ENCODE data around the gene GPC6.

Gene GPC6

DNA sequence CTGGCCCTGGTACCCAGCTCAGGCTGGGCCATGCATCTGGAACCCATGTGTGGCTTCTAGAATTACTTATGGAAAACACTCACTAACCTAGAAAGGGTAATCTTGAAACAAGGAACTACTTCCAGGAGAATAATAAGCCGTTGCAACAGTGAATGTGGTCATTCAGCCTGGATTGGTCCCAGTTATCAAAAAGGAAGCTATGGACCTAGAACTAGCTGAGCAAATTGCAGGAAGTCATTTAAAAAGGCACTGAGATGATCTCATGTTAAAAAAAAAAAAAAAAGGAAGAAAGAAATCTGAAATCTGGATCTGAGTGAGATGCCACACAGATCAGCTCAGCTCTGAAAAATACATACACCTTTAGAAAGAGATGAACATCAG lies 1193.3 kb downstream of the GPC6 start:
- H3K4ac ChIP-seq (ENCODE audit: low read length): no peak overlapping the region
- WGBS, 2 donors (ENCODE audit: extremely low coverage in 2 of 2, insufficient read length in 2 of 2, insufficient replicate concordance in 1 of 2): no CpG with 5 or more reads among the region's 1 CpG
- no peak overlapping the region for H3K18ac ChIP-seq (ENCODE audit: low read length)
- H4K91ac ChIP-seq (ENCODE audit: low read depth, low read length, poor library complexity): no peak overlapping the region
- H2BK120ac ChIP-seq (ENCODE audit: low read depth, low read length): no peak overlapping the region
- H3K9me3 ChIP-seq (replicated peaks in 1 of 2; ENCODE audit: control insufficient read depth in 2 of 2, insufficient read depth in 1 of 2, low read depth in 1 of 2, low read length in 2 of 2): peaks cover 3 to 4% of the 10 kb centered on the region in 2 donors
- H2AK5ac ChIP-seq (ENCODE audit: low read depth, low read length): no peak overlapping the region
- H3K4me1 ChIP-seq (ENCODE audit: control insufficient read depth in 2 of 2, insufficient read depth in 1 of 2, low read depth in 1 of 2, low read length in 2 of 2): peaks cover 0 to 4% of the 10 kb centered on the region in 2 donors
- H3K36me3 ChIP-seq (replicated peaks in 1 of 2; ENCODE audit: control insufficient read depth in 2 of 2, insufficient read depth in 2 of 2, low read length in 2 of 2): no peaks in the 10 kb centered on the region
- H3K79me1 ChIP-seq (ENCODE audit: low read depth, low read length): no peaks in the 10 kb centered on the region
- no peak overlapping the region for H3K4me3 ChIP-seq (ENCODE audit: low read length in 2 of 2)
- no peak overlapping the region for H4K8ac ChIP-seq (ENCODE audit: low read depth, low read length)
- no peak overlapping the region for H3K23ac ChIP-seq (ENCODE audit: low read depth, low read length, poor library complexity)
- H3K27me3 ChIP-seq (ENCODE audit: control insufficient read depth in 3 of 3, insufficient read depth in 3 of 3, low read depth in 1 of 3, low read length in 3 of 3): no peaks in the 10 kb centered on the region
- H3K4me2 ChIP-seq (ENCODE audit: insufficient read depth, low read length, poor library complexity, severe bottlenecking): no peak overlapping the region
- H2AFZ ChIP-seq (ENCODE audit: low read length): no peak overlapping the region
- H3K27ac ChIP-seq (replicated peaks; ENCODE audit: low read length): no peak overlapping the region
- H2BK5ac ChIP-seq (ENCODE audit: low read length): no peak overlapping the region
- no peak for DNase-seq (ENCODE audit: low spot score)
- H2BK12ac ChIP-seq (ENCODE audit: low read length): no peak overlapping the region
- no peak overlapping the region for H2BK15ac ChIP-seq (ENCODE audit: low read length)
- H3K14ac ChIP-seq (ENCODE audit: low read length): no peak overlapping the region
- H3K9ac ChIP-seq (ENCODE audit: low read depth, low read length, poor library complexity): no peak overlapping the region

DNA sequence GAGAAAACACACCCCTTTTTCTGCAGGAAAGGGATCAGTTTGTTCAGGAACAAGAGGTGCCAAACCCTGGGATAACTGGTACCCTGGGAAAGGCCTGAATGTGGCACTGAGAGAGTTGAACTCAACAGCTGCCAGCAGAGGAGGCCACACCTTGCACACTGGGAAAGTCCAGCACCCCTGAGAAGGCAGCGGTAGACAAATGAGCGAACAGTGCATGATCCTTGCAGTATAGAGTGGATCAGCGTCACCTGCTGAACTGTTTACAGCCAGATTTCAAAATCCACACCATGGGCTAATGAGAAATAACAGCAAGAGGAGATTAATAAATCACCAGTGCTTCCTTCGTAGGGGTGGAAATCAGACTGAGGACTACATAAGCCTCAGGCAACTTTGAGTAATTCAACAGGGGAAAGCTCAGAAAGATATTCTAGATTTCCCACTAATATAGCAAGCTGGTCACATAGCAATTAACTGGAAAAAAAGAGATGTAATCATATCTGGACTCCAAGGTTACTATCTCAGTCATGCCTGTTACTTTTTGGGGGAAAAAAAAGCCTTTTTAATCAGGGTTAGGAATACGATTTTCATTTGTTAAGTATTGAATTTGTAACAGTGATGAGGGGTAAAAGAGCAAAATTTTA lies 1200.8 kb downstream of the GPC6 start:
- WGBS, 2 donors (ENCODE audit: extremely low coverage in 2 of 2, insufficient read length in 2 of 2, insufficient replicate concordance in 1 of 2): no CpG with 5 or more reads among the region's 5 CpGs
- Histone ChIP-seq H3K9me3 (replicated peaks in 1 of 2; ENCODE audit: control insufficient read depth in 2 of 2, insufficient read depth in 1 of 2, low read depth in 1 of 2, low read length in 2 of 2) (no peaks in the 10 kb centered on the region), H3K18ac (ENCODE audit: low read length) (no peak overlapping the region), H3K27me3 (ENCODE audit: control insufficient read depth in 3 of 3, insufficient read depth in 3 of 3, low read depth in 1 of 3, low read length in 3 of 3) (peaks cover 0 to 12% (median 0%) of the 10 kb centered on the region in 3 experiments), H4K8ac (ENCODE audit: low read depth, low read length) (no peak overlapping the region), H3K14ac (ENCODE audit: low read length) (no peak overlapping the region), H2BK120ac (ENCODE audit: low read depth, low read length) (no peak overlapping the region), H3K4me2 (ENCODE audit: insufficient read depth, low read length, poor library complexity, severe bottlenecking) (no peak overlapping the region), H2BK5ac (ENCODE audit: low read length) (no peak overlapping the region), H3K79me1 (ENCODE audit: low read depth, low read length) (no peaks in the 10 kb centered on the region), H2AFZ (ENCODE audit: low read length) (no peak overlapping the region), H2AK5ac (ENCODE audit: low read depth, low read length) (no peak overlapping the region), H3K36me3 (replicated peaks in 1 of 2; ENCODE audit: control insufficient read depth in 2 of 2, insufficient read depth in 2 of 2, low read length in 2 of 2) (no peaks in the 10 kb centered on the region), H3K9ac (ENCODE audit: low read depth, low read length, poor library complexity) (no peak overlapping the region), H3K23ac (ENCODE audit: low read depth, low read length, poor library complexity) (no peak overlapping the region), H3K27ac (replicated peaks; ENCODE audit: low read length) (no peak overlapping the region), H2BK12ac (ENCODE audit: low read length) (no peak overlapping the region), H2BK15ac (ENCODE audit: low read length) (no peak overlapping the region), H3K4me3 (ENCODE audit: low read length in 2 of 2) (no peak overlapping the region), H3K4me1 (ENCODE audit: control insufficient read depth in 2 of 2, insufficient read depth in 1 of 2, low read depth in 1 of 2, low read length in 2 of 2) (peaks cover 0 to 2% of the 10 kb centered on the region in 2 donors), H3K4ac (ENCODE audit: low read length) (no peak overlapping the region), H4K91ac (ENCODE audit: low read depth, low read length, poor library complexity) (no peak overlapping the region)
- DNase-seq (ENCODE audit: low spot score): no peak

DNA sequence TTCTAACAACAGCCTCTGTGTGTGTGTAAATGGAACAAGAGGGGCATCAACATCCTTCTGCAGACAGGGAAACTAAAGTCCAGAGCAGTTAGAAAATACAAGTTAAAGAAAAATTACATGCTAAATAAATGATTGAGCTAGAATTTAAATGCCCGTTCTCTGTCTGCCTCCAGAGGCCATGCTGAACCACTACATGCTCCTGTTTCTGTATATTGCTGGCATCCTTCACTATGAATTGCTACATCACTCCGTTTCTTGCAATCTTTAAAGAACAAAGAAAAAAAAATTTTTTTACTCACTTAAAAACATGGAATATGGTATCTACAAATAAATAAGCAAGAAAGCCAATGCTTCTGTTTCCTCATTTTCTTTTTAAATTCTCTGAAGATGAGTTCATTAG lies 1205.0 kb downstream of the GPC6 start:
- peaks cover 0 to 12% (median 0%) of the 10 kb centered on the region in 3 experiments for H3K27me3 ChIP-seq (ENCODE audit: control insufficient read depth in 3 of 3, insufficient read depth in 3 of 3, low read depth in 1 of 3, low read length in 3 of 3)
- no peak overlapping the region for H3K14ac ChIP-seq (ENCODE audit: low read length)
- H3K4me2 ChIP-seq (ENCODE audit: insufficient read depth, low read length, poor library complexity, severe bottlenecking): no peak overlapping the region
- H3K9me3 ChIP-seq (replicated peaks in 1 of 2; ENCODE audit: control insufficient read depth in 2 of 2, insufficient read depth in 1 of 2, low read depth in 1 of 2, low read length in 2 of 2): no peaks in the 10 kb centered on the region
- no peak overlapping the region for H2BK5ac ChIP-seq (ENCODE audit: low read length)
- H2BK120ac ChIP-seq (ENCODE audit: low read depth, low read length): no peak overlapping the region
- H3K9ac ChIP-seq (ENCODE audit: low read depth, low read length, poor library complexity): no peak overlapping the region
- no peak overlapping the region for H2BK12ac ChIP-seq (ENCODE audit: low read length)
- no peak overlapping the region for H3K18ac ChIP-seq (ENCODE audit: low read length)
- no peak for DNase-seq (ENCODE audit: low spot score)
- H4K8ac ChIP-seq (ENCODE audit: low read depth, low read length): no peak overlapping the region
- no peak overlapping the region for H3K27ac ChIP-seq (replicated peaks; ENCODE audit: low read length)
- H3K4ac ChIP-seq (ENCODE audit: low read length): no peak overlapping the region
- no peaks in the 10 kb centered on the region for H3K36me3 ChIP-seq (replicated peaks in 1 of 2; ENCODE audit: control insufficient read depth in 2 of 2, insufficient read depth in 2 of 2, low read length in 2 of 2)
- H2AFZ ChIP-seq (ENCODE audit: low read length): no peak overlapping the region
- no peak overlapping the region for H2BK15ac ChIP-seq (ENCODE audit: low read length)
- no peaks in the 10 kb centered on the region for H3K79me1 ChIP-seq (ENCODE audit: low read depth, low read length)
- no peak overlapping the region for H3K4me3 ChIP-seq (ENCODE audit: low read length in 2 of 2)
- no CpG with 5 or more reads among the region's 2 CpGs for WGBS, 2 donors (ENCODE audit: extremely low coverage in 2 of 2, insufficient read length in 2 of 2, insufficient replicate concordance in 1 of 2)
- no peak overlapping the region for H2AK5ac ChIP-seq (ENCODE audit: low read depth, low read length)
- peaks cover 0 to 6% of the 10 kb centered on the region in 2 donors for H3K4me1 ChIP-seq (ENCODE audit: control insufficient read depth in 2 of 2, insufficient read depth in 1 of 2, low read depth in 1 of 2, low read length in 2 of 2)
- H3K23ac ChIP-seq (ENCODE audit: low read depth, low read length, poor library complexity): no peak overlapping the region
- H4K91ac ChIP-seq (ENCODE audit: low read depth, low read length, poor library complexity): no peak overlapping the region

DNA sequence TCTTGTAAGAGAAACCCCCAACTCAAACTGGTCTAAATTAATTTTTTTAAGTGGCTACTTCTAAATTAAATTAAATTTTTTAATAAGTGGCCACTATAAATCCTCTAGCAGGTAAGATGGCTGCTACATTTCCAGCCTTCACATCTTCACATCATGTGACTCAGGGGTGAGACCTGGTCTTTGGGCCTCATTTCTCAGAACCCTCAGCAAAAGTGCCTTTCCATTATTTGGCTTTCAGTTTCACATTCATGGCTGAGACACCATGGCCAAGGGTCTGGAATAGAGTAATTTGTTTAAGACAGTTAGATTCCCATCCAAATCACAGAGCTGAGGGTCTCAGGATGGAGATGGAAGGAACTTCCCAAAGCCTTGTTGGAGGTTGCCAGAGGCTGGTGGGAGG lies 1205.4 kb downstream of the GPC6 start:
- Histone ChIP-seq H3K27ac (replicated peaks; ENCODE audit: low read length) (no peak overlapping the region), H3K4me3 (ENCODE audit: low read length in 2 of 2) (no peak overlapping the region), H3K18ac (ENCODE audit: low read length) (no peak overlapping the region), H3K14ac (ENCODE audit: low read length) (no peak overlapping the region), H4K8ac (ENCODE audit: low read depth, low read length) (no peak overlapping the region), H2BK5ac (ENCODE audit: low read length) (no peak overlapping the region), H3K27me3 (ENCODE audit: control insufficient read depth in 3 of 3, insufficient read depth in 3 of 3, low read depth in 1 of 3, low read length in 3 of 3) (peaks cover 0 to 12% (median 0%) of the 10 kb centered on the region in 3 experiments), H2BK120ac (ENCODE audit: low read depth, low read length) (no peak overlapping the region), H3K4ac (ENCODE audit: low read length) (no peak overlapping the region), H3K79me1 (ENCODE audit: low read depth, low read length) (no peaks in the 10 kb centered on the region), H3K23ac (ENCODE audit: low read depth, low read length, poor library complexity) (no peak overlapping the region), H2AK5ac (ENCODE audit: low read depth, low read length) (no peak overlapping the region), H4K91ac (ENCODE audit: low read depth, low read length, poor library complexity) (no peak overlapping the region), H2BK12ac (ENCODE audit: low read length) (no peak overlapping the region), H2BK15ac (ENCODE audit: low read length) (no peak overlapping the region), H2AFZ (ENCODE audit: low read length) (peak overlapping the region; percentile 15), H3K9me3 (replicated peaks in 1 of 2; ENCODE audit: control insufficient read depth in 2 of 2, insufficient read depth in 1 of 2, low read depth in 1 of 2, low read length in 2 of 2) (no peaks in the 10 kb centered on the region), H3K4me1 (ENCODE audit: control insufficient read depth in 2 of 2, insufficient read depth in 1 of 2, low read depth in 1 of 2, low read length in 2 of 2) (peaks cover 0 to 6% of the 10 kb centered on the region in 2 donors), H3K36me3 (replicated peaks in 1 of 2; ENCODE audit: control insufficient read depth in 2 of 2, insufficient read depth in 2 of 2, low read length in 2 of 2) (no peaks in the 10 kb centered on the region), H3K4me2 (ENCODE audit: insufficient read depth, low read length, poor library complexity, severe bottlenecking) (no peak overlapping the region), H3K9ac (ENCODE audit: low read depth, low read length, poor library complexity) (no peak overlapping the region)
- no peak for DNase-seq (ENCODE audit: low spot score)

Data from neuronal stem cell (in vitro differentiated cells).